HG03521 (cell line): ENCODE measurements around the gene IL32.
A peak's percentile ranks its signal among the peaks of the same experiment; 100 is the strongest.
"Not testable (repeated sequence)": the region's sequence is repeated elsewhere in the genome, so short reads cannot be mapped to it uniquely, and the experiment has no call there.

Experiments used
- ATAC-seq: cut with Tn5 transposase; IDR thresholded peaks from one replicate; pipeline ENCODE4 v1.9.1; 2021; ENCODE audit warnings: mild to moderate bottlenecking, moderate library complexity; ENCODE audit not compliant: unreplicated experiment

IL32 gene

DNA sequence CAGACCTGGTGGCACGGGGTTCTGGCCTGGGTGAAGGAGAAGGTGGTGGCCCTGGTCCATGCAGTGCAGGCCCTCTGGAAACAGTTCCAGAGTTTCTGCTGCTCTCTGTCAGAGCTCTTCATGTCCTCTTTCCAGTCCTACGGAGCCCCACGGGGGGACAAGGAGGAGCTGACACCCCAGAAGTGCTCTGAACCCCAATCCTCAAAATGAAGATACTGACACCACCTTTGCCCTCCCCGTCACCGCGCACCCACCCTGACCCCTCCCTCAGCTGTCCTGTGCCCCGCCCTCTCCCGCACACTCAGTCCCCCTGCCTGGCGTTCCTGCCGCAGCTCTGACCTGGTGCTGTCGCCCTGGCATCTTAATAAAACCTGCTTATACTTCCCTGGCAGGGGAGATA, 3.7 kb downstream of the IL32 start:
- ATAC-seq, result not testable (repeated sequence)

DNA sequence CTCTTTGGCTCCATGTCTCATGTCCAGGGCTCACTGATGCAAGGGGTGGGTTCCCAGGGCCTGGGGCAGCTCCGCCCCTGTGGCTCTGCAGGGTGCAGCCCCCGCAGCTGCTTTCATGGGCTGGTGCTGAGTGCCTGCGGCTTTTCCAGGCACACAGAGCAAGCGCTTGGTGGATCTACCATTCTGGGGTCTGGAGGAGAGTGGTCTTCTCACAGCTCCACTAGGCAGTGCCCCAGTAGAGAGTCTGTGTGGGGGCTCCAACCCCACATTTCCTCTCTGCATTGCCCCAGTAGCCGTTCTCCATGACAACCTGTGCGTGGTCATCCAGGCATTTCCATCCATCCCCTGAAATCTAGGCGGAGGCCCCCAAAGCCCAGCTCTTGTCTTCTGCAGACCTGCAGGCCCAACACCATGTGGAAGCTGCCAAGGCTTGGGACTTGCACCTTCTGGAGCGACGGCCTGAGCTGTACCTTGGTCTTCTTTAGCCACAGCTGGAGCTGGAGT, 5.2 kb downstream of the IL32 start:
- ATAC-seq, result no peak

DNA sequence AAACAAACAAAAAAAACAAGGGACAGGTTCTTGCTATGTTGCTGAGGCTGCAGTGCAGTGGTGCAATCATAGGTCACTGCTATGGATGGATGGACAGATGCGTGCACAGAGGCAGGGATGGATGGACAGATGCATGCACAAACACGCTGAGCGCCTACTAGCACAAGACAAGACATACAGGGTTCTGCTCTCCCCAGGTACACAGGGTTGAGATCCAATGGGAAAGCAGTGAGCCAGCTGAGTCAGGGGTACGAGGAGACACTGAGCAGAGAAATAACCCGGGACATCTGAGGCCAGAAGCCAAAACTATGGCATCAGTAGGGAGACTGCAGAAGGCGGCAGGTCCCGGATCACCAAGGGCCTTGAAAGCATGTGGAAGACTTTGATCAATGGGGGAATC, 6.2 kb downstream of the IL32 start:
- no peak for ATAC-seq

GRCh38 chr16:3072148-3072547, 6.7 kb downstream of the IL32 start:
- not testable (repeated sequence) for ATAC-seq

GRCh38 chr16:3072576-3073263, 7.3 kb downstream of the IL32 start:
- ATAC-seq, result not testable (repeated sequence)

DNA sequence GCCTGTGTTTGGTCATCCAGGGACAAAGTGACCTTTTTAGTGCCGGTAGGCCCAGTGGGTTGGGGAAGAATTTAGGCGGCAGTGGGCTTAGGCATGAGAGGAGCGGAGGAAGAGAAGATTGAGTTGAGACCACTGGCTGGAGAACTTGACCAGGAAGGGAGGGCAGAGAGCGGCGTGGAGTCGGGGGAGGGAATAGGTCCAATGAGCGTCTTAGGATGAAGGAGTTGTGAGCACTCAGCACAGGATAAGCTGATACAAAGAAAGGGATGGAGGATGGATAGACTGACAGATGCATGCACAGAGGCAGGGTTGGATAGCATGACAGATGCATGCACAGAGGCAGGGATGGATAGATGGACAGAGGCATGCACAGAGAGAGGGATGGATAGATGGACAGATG, 8.0 kb downstream of the IL32 start:
- ATAC-seq, result no peak

DNA sequence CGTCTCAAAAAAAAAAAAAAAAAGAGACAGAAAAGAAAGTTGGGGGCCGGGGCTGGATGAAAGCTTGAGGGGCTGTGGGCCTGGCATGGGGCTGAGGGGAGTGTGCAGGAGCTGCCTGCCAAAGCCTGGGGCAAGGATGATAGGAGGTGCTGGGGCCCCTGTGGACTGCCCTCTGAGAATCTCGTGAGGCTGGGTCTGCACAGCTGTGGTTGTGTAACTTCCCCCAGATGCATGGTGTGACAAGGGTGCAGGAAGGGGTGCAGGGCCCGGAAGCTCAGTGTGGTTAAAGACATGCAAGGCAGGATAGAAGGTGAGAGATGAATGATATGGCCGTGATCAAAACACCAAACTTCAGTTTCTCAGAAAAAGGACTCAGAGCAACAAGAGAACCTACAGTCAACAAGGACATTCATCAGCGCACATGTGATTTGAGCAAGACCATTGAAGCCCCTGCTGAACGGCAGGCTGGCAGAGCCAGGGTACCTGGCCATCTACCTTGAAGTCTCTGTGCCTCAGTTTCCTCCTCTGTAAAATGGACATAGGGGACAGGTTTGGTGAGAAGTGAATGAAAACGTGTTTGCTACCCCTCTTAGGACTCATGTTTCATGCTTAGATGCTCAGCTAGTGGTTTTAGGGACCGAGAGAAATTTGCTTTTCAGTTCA, 9.6 kb downstream of the IL32 start:
- peak; percentile 62 for ATAC-seq

DNA sequence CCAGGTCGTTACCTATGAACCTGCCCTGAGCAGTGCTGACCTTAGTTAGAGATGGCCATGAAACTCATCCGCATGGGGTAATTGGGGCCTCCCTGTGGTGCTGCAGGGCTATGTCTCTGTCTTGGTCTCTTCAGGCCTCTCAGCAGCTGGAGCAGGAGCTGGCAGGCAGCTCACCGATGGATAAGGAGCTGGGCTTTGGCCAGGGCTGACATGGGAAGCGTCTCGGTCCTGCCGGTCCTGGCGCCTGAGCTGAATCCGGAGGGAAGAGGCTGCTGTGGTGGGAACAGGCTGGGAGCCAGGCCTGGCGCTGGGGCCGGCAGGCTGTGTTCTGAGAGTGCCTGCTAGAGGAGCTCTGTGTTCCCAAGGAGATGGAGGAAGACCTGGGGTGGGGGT, 10.1 kb downstream of the IL32 start:
- ATAC-seq, result no peak

GRCh38 chr16:3075946-3076345, 10.5 kb downstream of the IL32 start:
- ATAC-seq, result not testable (repeated sequence)

DNA sequence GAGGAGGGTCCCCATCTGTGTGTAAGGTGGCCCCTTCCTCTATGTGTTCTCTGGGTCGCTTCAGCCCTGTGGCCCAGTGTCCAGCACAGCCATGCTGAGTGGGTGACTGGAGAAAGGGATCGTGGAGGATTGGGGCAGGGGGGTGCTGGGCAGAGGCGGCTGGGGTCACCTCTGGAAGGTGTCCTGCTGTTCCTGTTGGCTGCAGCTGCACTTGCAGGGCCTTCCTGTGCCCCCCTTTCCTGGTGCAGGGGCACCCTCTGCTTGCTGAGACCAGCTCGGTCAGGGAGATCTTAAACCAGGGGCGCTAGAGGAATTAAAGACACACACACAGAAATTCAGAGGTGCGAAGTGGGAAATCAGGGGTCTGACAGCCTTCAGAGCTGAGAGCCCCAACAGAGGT, 11.1 kb downstream of the IL32 start:
- no peak for ATAC-seq

DNA sequence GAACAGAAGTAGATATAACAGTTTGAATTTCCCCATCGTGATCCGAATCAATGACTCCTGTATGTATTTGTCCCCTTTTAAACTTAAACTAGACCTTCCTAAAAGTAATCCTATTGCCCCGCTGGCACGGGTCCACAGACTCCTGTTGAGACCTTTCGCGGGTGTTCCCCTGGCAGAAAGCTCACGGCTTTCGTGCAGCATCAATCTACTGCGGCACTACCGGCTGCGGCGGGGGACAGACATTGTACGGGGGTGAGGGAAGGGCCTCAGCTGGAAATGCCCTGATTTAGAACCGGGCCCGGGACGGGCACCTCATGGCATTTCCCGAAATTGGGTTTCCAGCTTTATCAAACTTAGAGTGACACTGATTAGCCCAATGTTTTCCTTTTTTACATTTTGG, 14.6 kb downstream of the IL32 start:
- no peak for ATAC-seq

- not testable (repeated sequence) for ATAC-seq
These were observed 16.5 kb downstream of the IL32 start for GRCh38 chr16:3081957-3082356.

DNA sequence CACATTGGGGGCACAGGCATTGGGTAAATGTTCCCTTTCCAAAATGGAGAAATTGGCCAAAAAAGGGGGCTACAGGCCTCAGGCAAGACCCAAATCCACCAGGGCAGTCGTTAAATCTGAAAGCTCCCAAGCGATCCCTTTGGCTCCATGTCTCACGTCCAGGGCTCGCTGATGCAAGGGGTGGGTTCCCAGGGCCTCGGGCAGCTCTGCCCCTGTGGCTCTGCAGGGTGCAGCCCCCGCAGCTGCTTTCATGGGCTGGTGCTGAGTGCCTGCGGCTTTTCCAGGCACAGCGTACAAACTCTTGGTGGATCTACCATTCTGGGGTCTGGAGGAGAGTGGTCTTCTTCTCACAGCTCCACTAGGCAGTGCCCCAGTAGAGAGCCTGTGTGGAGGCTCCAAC, 18.0 kb downstream of the IL32 start:
- not testable (repeated sequence) for ATAC-seq

DNA sequence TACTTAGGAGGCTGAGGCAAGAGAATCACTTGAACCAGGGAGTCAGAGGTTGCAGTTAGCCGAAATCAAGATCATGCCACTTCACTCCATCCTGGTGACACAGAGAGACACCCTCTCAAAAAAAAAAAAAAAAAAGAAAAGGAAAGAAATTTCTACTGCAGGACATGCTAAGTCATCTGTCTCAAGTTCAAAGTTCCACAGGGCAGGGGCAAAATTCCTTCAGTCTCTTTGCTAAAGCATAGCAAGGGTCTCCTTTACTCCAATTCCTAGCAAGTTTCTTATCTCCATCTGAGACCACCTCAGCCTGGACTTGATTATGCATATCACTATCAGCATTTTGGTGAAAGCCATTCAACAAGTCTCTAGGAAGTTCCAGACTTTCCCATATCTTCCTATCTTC, 19.1 kb downstream of the IL32 start:
- no peak for ATAC-seq

GRCh38 chr16:3084969-3085670, 19.7 kb downstream of the IL32 start:
- ATAC-seq, result no peak

DNA sequence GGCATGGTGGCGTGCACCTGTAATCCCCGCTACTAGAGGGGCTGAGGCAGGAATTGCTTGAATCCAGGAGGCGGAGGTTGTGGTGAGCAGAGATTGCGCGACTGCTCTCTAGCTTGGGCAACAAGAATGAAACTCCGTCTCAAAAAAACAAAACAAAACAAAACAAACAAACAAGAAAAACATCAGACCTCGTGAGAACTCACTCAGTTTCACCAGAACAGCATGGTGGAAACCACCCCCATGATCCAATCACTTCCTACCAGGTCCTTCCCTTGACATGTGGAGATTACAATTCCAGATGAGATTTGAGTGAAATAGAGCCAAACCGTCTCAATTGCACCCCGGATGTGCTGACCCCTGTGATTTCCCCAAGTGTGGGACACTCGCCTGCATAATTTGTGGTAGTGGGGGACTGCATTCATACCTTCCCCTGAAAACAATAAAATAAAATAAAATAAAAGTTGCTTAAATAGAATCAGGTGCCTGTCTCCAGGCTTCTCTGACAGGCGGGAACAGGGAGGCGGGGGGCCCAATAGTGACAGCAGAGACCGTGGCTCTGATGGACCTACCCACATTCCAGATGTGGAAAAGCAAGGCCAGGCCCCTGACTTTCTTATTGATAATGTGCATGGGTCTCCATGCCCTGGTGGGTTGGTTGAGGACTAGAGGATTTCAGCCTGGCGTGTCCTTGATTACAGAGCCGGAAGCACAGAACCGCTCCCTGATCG, 20.6 kb downstream of the IL32 start:
- no peak for ATAC-seq

GRCh38 chr16:3086596-3087242, 21.3 kb downstream of the IL32 start:
- ATAC-seq, result no peak

DNA sequence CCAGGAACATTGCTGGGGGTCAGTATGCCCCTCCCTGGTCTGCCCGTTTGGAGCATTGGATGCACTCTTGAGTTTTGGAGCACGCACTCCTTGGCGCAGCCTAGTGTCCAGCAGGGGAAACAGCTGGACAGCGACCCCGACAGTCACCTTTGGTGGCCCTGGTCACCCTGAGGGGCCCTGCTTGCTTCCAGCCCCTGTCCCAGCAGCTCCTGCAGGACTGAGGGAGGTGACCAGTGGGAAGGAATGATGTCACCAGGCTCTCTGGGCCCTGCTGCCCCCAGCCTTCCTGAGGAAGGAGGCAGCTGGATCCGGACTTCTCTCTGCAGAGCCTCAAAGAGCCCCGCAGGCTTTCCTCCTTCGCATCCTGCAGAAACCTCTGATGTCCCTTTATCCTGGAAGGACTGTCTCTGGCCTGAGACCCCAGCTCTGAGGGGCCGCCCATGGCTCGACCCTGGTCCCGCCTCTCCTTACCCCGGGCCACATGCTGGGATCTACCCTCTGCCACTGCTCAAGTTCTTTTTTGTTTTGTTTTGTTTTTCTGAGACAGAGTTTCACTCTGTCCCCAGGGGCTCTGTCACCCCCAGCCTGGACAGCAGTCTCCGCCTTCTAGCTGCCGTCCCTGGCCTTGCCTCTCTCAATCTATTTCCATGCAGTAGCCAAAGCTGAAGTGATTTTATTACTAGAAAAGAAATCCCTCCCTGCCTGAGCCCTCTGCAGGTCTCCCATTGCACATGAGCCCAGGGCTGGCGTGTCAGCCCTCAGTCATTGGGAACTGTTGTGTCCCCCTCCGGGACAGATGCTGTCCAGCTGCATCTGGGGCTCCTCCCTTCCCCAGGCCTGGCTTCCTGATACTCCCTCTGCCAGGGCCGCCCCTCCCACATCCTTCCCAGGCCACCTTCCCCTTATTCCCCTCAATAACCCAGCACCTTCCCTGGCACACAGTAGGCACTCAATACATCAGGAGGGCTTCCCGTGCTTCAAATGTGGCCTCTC, 22.1 kb downstream of the IL32 start:
- ATAC-seq, result no peak

GRCh38 chr16:3088450-3088849, 23.0 kb downstream of the IL32 start:
- no peak for ATAC-seq
